ENCODE data around the gene SAMD1. TPM values are rescaled to one million over a fixed set of nuclear protein-coding genes. Genes with fewer than 3 reads are reported as not detected.
A peak's percentile ranks its signal among the peaks of the same experiment; 100 is the strongest.

The SAMD1 gene
- total and polyA plus RNA-seq, 9 of the 15 experiments (the other 6 are each of a cell fraction or from before 2014, with no cell fraction given), result 2.9 to 96.0 (median 43.5) TPM

- no peak for TF ChIP-seq ZNF318 (IDR thresholded peaks at IDR 0.05; ENCODE audit: borderline replicate concordance in 1 of 2, low read depth in 1 of 2)
- TF ChIP-seq CBFA2T2 (conservative IDR thresholded peaks at IDR 0.05), result no peak
- TF ChIP-seq ZNF12 (CRISPR knock-in tag; IDR thresholded peaks at IDR 0.05), result no peak; the same call in 1 of the 2 replicates
- TF ChIP-seq MTF1 (CRISPR knock-in tag; IDR thresholded peaks at IDR 0.05; ENCODE audit: borderline replicate concordance), result no peak
- no peak for TF ChIP-seq STAT5A (IDR thresholded peaks at IDR 0.05; ENCODE audit: borderline replicate concordance, low read length)
- TF ChIP-seq SAP30 (IDR thresholded peaks at IDR 0.05; ENCODE audit: borderline replicate concordance, insufficient read depth, low read depth, low read length, poor library complexity, severe bottlenecking), result peak; percentile 97
- TF ChIP-seq SIN3A (IDR thresholded peaks at IDR 0.05; ENCODE audit: borderline replicate concordance in 2 of 2, control insufficient read depth in 1 of 2, low read depth in 2 of 2, low read length in 2 of 2), result peak in 1 of 2 experiments; percentile 65; a peak in 1 of 4 replicates
- peak; percentile 15; the same call in 1 of the 2 replicates for TF ChIP-seq TARDBP (IDR thresholded peaks at IDR 0.05)
- TF ChIP-seq HINFP (tag; conservative IDR thresholded peaks at IDR 0.05; ENCODE audit: low read depth), result no peak
- 0 out of 2 replicates have a peak, but pooled peaks have one; percentile 58 for TF ChIP-seq ETV1 (tag; conservative IDR thresholded peaks at IDR 0.05; ENCODE audit: low read depth)
- TF ChIP-seq ZNF830 (CRISPR knock-in tag; IDR thresholded peaks at IDR 0.05), result no peak
- TF ChIP-seq XRCC3 (IDR thresholded peaks at IDR 0.05), result no peak
- TF ChIP-seq FOSL1 (tag; conservative IDR thresholded peaks at IDR 0.05), result peak; percentile 13; the same call in 1 of the 2 replicates
- peak; percentile 73; the same call in 1 of the 2 replicates for TF ChIP-seq NKRF (IDR thresholded peaks at IDR 0.05; ENCODE audit: borderline replicate concordance)
Observed at GRCh38 chr19:14136509-14137281, 46.1 kb upstream of the SAMD1 start, which contains the start of gene ASF1B (continued).
